GM21717 (cell line): ENCODE results near the gene MACROD2.

Experiments used
- ATAC-seq: cut with Tn5 transposase; IDR thresholded peaks from one replicate; pipeline ENCODE4 v1.9.1; 2021; ENCODE audit warnings: mild to moderate bottlenecking, moderate library complexity; ENCODE audit not compliant: unreplicated experiment

MACROD2 gene

GRCh38 chr20:14838663-14839628 is 843.6 kb downstream of the MACROD2 start:
- ATAC-seq = peak; percentile 81

- ATAC-seq = no peak
Observed at GRCh38 chr20:14845199-14846160, 850.2 kb downstream of the MACROD2 start.

GRCh38 chr20:14848806-14849205 is 853.5 kb downstream of the MACROD2 start:
- ATAC-seq = no peak

GRCh38 chr20:14853079-14853478 is 857.8 kb downstream of the MACROD2 start:
- ATAC-seq = no peak

- ATAC-seq = no peak
Observed at GRCh38 chr20:14855171-14855570, 859.9 kb downstream of the MACROD2 start.

GRCh38 chr20:14859627-14860026 is 864.3 kb downstream of the MACROD2 start:
- no peak for ATAC-seq

GRCh38 chr20:14860410-14860814 is 865.1 kb downstream of the MACROD2 start:
- no peak for ATAC-seq

- ATAC-seq = no peak
Observed at GRCh38 chr20:14861028-14861699, 865.8 kb downstream of the MACROD2 start.

GRCh38 chr20:14865169-14865568 is 869.9 kb downstream of the MACROD2 start:
- peak; percentile 44 for ATAC-seq

- no peak for ATAC-seq
Observed at GRCh38 chr20:14865731-14866130, 870.4 kb downstream of the MACROD2 start.

GRCh38 chr20:14866841-14867514 is 871.7 kb downstream of the MACROD2 start:
- ATAC-seq = no peak

- no peak for ATAC-seq
Observed at GRCh38 chr20:14877301-14878028, 882.1 kb downstream of the MACROD2 start.

- no peak for ATAC-seq
Observed at GRCh38 chr20:14878676-14879019, 883.3 kb downstream of the MACROD2 start.

- ATAC-seq = peak; percentile 71
Observed at GRCh38 chr20:14879020-14879697, 883.8 kb downstream of the MACROD2 start.

GRCh38 chr20:14879839-14880238 is 884.5 kb downstream of the MACROD2 start:
- no peak for ATAC-seq

GRCh38 chr20:14881518-14881917 is 886.2 kb downstream of the MACROD2 start:
- ATAC-seq = no peak

- no peak for ATAC-seq
Observed at GRCh38 chr20:14882157-14882556, 886.8 kb downstream of the MACROD2 start.

- no peak for ATAC-seq
Observed at GRCh38 chr20:14882846-14883245, 887.5 kb downstream of the MACROD2 start.

GRCh38 chr20:14883324-14883723 is 888.0 kb downstream of the MACROD2 start:
- ATAC-seq = no peak
